ENCODE measurements around the gene ACTG2. TPM values are rescaled to one million over a fixed set of nuclear protein-coding genes. Genes with fewer than 3 reads are reported as not detected.
A peak's percentile ranks its signal among the peaks of the same experiment; 100 is the strongest.
"Not testable (repeated sequence)": the region's sequence is repeated elsewhere in the genome, so short reads cannot be mapped to it uniquely, and the experiment has no call there.

The ACTG2 gene
- total RNA-seq, 1 experiment from 2014 or later = 2.7 TPM

DNA sequence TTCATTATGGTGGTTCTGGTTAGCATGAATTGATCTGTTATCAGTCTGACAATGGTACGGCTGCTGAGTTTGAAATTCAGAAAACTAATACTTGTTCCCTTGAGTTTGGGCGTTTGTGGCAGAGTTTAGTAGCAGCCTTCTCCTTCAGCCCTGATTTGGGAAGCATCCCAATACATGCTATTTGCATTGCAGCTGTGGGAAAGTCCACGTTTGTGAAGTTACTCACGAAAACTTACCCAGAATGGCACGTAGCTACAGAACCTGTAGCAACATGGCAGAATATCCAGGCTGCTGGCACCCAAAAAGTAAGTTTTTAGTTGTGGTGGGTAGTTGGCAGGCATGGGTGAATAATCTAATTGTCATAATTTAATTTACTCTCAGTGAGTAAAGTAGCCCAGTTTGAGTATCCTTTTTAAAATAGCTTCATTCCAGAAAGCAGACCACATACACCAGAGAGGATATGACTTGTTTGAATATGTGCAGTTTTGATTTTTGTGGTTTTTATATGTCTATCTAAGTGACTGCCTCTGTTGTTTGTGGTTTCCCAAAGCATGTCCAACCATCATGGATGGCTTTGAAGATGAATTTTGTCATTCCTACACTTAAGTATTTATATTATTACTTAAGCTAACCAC lies 46.0 kb downstream of the ACTG2 start:
- peak overlapping the region; percentile 7 for H3K27ac ChIP-seq (ENCODE audit: low read depth, low read length, poor library complexity, severe bottlenecking)

DNA sequence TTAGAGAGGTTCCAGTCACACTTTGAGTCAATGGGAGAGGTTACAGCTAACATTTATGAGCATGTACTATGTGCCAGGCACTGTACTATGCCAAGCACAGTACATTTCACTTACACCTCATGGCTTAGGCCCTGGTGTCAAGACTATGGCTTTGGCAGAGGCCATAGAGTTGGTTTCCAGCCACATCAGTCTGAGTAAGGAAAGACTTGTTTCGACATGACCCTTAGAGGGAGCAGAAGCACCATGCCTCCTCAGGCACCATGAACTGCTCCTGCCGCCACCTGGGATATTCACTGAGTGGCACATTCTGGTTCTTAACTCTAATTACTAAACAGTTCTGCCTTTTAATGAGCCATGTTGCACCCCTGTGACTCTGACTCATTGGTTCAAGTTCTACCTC lies 46.6 kb downstream of the ACTG2 start:
- Histone ChIP-seq H3K4me1 (ENCODE audit: insufficient read depth, low read length, poor library complexity, severe bottlenecking) (no peaks in the 10 kb centered on the region), H3K4me3 (ENCODE audit: low read depth, low read length, poor library complexity, severe bottlenecking) (no peak overlapping the region), H3K9me3 (ENCODE audit: low read depth, low read length, poor library complexity, severe bottlenecking) (no peaks in the 10 kb centered on the region), H3K27me3 (replicated peaks; ENCODE audit: insufficient read depth, low read depth, low read length, poor library complexity) (no peaks in the 10 kb centered on the region), H3K27ac (ENCODE audit: low read depth, low read length, poor library complexity, severe bottlenecking) (no peak overlapping the region), H3K36me3 (ENCODE audit: insufficient read depth, low read length, poor library complexity, severe bottlenecking) (peaks cover 11% of the 10 kb centered on the region)
- no TSS peak for BruUV-seq (replicated peaks)
- intact Hi-C loops (cut with micrococcal nuclease; ENCODE audit: unreplicated experiment) = no loop called here
- peak; percentile 14 for DNase-seq (ENCODE audit: low spot score)
- POLR2A ChIA-PET (ENCODE audit: low non-redundant PET) = no interaction called here
- TF ChIP-seq, protein P1, sequence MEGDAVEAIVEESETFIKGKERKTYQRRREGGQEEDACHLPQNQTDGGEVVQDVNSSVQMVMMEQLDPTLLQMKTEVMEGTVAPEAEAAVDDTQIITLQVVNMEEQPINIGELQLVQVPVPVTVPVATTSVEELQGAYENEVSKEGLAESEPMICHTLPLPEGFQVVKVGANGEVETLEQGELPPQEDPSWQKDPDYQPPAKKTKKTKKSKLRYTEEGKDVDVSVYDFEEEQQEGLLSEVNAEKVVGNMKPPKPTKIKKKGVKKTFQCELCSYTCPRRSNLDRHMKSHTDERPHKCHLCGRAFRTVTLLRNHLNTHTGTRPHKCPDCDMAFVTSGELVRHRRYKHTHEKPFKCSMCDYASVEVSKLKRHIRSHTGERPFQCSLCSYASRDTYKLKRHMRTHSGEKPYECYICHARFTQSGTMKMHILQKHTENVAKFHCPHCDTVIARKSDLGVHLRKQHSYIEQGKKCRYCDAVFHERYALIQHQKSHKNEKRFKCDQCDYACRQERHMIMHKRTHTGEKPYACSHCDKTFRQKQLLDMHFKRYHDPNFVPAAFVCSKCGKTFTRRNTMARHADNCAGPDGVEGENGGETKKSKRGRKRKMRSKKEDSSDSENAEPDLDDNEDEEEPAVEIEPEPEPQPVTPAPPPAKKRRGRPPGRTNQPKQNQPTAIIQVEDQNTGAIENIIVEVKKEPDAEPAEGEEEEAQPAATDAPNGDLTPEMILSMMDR (conservative IDR thresholded peaks at IDR 0.05; ENCODE audit: low read depth, low read length) = no peak
- CTCF ChIA-PET = no interaction called here

More for the DNA sequence above, 46.0 kb downstream of the ACTG2 start:
- intact Hi-C loops (cut with micrococcal nuclease; ENCODE audit: unreplicated experiment) = no loop called here
- no peak for DNase-seq (ENCODE audit: low spot score)
- Histone ChIP-seq H3K4me3 (ENCODE audit: low read depth, low read length, poor library complexity, severe bottlenecking) (no peak overlapping the region), H3K36me3 (ENCODE audit: insufficient read depth, low read length, poor library complexity, severe bottlenecking) (peaks cover 12% of the 10 kb centered on the region), H3K27me3 (replicated peaks; ENCODE audit: insufficient read depth, low read depth, low read length, poor library complexity) (no peaks in the 10 kb centered on the region), H3K9me3 (ENCODE audit: low read depth, low read length, poor library complexity, severe bottlenecking) (no peaks in the 10 kb centered on the region), H3K4me1 (ENCODE audit: insufficient read depth, low read length, poor library complexity, severe bottlenecking) (no peaks in the 10 kb centered on the region)
- ChIA-PET CTCF (no interaction called here), POLR2A (ENCODE audit: low non-redundant PET) (interaction anchor here (0.7 kb wide), 1 partner anchor 12 kb away, joined by 3 read pairs; no protein-coding TSS in a partner anchor)
- TF ChIP-seq, protein P1 (conservative IDR thresholded peaks at IDR 0.05; ENCODE audit: low read depth, low read length) = no peak
- no peak for TF ChIP-seq EZH2 (IDR thresholded peaks at IDR 0.05; ENCODE audit: borderline replicate concordance, low read depth, low read length, poor library complexity, severe bottlenecking)
- no TSS peak for BruUV-seq (replicated peaks)

DNA sequence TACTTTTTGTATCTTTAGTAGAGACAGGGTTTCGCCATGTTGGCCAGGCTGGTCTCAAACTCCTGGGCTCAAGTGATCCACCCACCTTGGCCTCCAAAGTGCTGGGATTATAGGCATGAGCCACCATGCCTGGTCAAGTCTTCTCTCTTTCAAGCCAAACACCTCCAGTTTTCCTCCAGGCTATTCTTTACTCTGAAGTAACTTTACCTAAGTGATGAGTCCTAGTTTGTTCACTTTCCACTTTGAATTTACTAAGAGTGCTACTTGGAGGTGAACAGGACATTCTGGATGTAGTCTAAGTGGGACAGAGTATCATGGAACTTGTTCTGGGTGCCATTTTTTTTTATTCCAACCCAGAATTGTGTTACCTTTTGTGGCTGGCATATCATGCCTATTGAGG lies 47.3 kb downstream of the ACTG2 start:
- H3K27ac ChIP-seq (ENCODE audit: low read depth, low read length, poor library complexity, severe bottlenecking); H3K4me1 ChIP-seq (ENCODE audit: insufficient read depth, low read length, poor library complexity, severe bottlenecking); H3K9me3 ChIP-seq (ENCODE audit: low read depth, low read length, poor library complexity, severe bottlenecking); H3K27me3 ChIP-seq (replicated peaks; ENCODE audit: insufficient read depth, low read depth, low read length, poor library complexity); intact Hi-C loops (cut with micrococcal nuclease; ENCODE audit: unreplicated experiment); BruUV-seq (replicated peaks); POLR2A ChIA-PET (ENCODE audit: low non-redundant PET); H3K4me3 ChIP-seq (ENCODE audit: low read depth, low read length, poor library complexity, severe bottlenecking); CTCF ChIA-PET; DNase-seq (ENCODE audit: low spot score): not testable (repeated sequence)
- peaks cover 17% of the 10 kb centered on the region for H3K36me3 ChIP-seq (ENCODE audit: insufficient read depth, low read length, poor library complexity, severe bottlenecking)

DNA sequence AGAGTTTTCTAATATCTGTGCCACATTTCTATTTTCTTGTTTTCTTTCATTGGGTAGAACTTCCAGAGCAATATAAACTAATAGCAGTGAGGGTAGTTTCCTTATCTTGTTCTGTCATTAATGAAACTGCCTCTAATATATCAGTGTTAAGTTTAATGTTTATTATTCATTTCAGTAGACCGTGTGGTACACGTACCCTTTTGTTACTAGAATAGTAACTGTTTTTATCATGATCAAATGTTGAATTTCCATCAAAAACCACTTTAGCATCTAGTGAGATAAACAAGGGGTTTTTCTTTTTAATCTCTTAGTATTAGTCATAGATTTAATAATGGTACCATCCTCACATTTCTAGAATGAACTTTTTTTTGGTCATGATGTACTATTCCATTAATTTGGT lies 49.9 kb downstream of the ACTG2 start:
- peaks cover 37% of the 10 kb centered on the region for H3K36me3 ChIP-seq (ENCODE audit: insufficient read depth, low read length, poor library complexity, severe bottlenecking)
- intact Hi-C loops (cut with micrococcal nuclease; ENCODE audit: unreplicated experiment) = no loop called here
- no peaks in the 10 kb centered on the region for H3K4me1 ChIP-seq (ENCODE audit: insufficient read depth, low read length, poor library complexity, severe bottlenecking)
- TF ChIP-seq, protein P1 (conservative IDR thresholded peaks at IDR 0.05; ENCODE audit: low read depth, low read length) = no peak
- TF ChIP-seq EZH2 (IDR thresholded peaks at IDR 0.05; ENCODE audit: borderline replicate concordance, low read depth, low read length, poor library complexity, severe bottlenecking) = no peak
- no peak overlapping the region for H3K27ac ChIP-seq (ENCODE audit: low read depth, low read length, poor library complexity, severe bottlenecking)
- ChIA-PET CTCF (no interaction called here), POLR2A (ENCODE audit: low non-redundant PET) (no interaction called here)
- no peaks in the 10 kb centered on the region for H3K9me3 ChIP-seq (ENCODE audit: low read depth, low read length, poor library complexity, severe bottlenecking)
- no peak overlapping the region for H3K4me3 ChIP-seq (ENCODE audit: low read depth, low read length, poor library complexity, severe bottlenecking)
- BruUV-seq (replicated peaks) = no TSS peak
- no peak for DNase-seq (ENCODE audit: low spot score)
- no peaks in the 10 kb centered on the region for H3K27me3 ChIP-seq (replicated peaks; ENCODE audit: insufficient read depth, low read depth, low read length, poor library complexity)
